GM12872 (cell line): ENCODE measurements around the gene TNFAIP8L1.

Experiments used
- CTCF ChIP-seq: IDR thresholded peaks from 3 replicates; pipeline ENCODE4 v1.5.1; 2011; ENCODE audit warnings: low read depth, mild to moderate bottlenecking, low read length, moderate library complexity; ENCODE audit not compliant: insufficient read depth

The TNFAIP8L1 gene

DNA sequence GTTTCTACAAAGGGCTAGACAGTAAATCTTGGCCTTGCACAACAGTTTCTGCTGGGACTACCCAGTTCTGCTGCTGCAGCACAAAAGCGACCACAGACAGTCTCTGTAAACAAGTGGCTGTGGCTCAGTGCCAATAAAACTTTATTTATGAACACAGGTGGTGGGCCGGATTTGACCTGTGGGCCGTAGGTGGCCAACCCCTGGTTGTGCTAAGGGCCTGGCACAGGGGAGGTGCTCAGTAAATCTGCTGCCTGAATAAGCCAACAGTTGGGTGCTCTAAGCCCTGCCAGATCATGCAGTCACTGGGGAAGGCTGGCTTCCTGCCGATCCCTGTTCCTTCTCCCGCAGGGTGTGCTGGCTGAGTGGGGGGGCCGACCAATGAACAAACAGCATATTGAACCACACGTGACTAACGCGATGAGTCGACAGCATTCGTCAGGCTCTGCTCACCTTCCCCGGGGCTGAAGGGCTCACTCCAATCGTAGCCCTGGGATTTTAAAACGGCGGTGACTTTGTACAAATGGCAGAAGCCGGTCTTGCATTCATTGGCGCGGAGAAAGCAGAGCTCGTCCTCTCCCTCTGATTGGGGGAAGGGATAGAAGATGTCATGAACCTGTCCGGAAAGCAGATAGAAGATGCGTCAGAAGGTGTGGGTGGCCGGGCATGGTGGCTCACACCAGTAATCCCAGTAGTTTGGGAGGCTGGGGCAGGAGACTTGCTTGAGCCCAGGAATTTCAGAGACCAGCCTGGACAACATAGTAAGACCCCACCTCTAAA is 55.1 kb downstream of the TNFAIP8L1 start:
- TF ChIP-seq CTCF, result no peak

DNA sequence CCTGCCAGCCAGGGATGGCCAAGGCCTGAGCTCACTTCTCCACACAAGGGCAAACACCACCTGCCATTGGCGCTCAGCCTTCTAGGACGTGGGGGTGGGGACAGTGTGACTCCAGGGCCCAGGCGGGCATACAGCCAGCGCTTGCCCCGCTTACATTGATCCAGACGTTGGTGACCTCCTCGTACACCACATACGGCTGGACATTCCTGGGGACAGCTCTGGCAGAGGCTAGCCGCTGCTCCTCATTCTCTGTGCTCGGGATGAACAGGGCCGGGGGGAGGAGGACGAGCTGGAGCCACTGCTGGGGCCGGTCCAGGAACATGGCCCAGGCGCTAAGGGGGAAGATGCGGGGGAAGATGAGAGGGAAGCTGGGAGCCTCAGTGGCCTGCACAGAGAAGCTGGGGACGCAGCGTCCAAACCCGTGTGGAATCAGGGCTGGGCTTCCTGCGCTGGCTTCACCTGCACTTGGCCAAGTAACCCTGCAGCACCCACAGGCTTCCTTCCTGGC is 56.0 kb downstream of the TNFAIP8L1 start:
- no peak for TF ChIP-seq CTCF

GRCh38 chr19:4697304-4697703 is 58.0 kb downstream of the TNFAIP8L1 start:
- no peak for TF ChIP-seq CTCF

- no peak for TF ChIP-seq CTCF
These were observed 60.7 kb downstream of the TNFAIP8L1 start for GRCh38 chr19:4699826-4700692.

- no peak for TF ChIP-seq CTCF
These were observed 61.3 kb downstream of the TNFAIP8L1 start for GRCh38 chr19:4700693-4700970.

DNA sequence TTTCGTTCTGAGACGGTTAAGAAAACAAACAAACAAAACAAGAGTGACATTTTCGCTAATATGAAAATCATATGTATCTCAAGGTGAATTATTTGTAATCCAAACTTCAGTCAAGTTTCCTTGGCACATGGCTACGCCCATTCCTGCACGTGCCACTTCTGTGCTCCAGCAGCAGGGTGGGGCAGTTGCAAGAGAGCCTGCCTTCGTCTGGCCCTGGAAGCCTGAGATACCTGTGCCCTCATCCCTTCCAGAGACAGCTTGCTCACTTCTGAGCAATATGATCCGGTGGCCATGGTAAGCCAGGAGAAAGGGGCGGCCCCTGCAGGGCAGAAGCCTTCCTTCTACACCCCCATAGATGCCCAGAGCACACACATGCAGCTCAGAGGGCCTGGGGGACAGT is 62.2 kb downstream of the TNFAIP8L1 start:
- no peak for TF ChIP-seq CTCF

DNA sequence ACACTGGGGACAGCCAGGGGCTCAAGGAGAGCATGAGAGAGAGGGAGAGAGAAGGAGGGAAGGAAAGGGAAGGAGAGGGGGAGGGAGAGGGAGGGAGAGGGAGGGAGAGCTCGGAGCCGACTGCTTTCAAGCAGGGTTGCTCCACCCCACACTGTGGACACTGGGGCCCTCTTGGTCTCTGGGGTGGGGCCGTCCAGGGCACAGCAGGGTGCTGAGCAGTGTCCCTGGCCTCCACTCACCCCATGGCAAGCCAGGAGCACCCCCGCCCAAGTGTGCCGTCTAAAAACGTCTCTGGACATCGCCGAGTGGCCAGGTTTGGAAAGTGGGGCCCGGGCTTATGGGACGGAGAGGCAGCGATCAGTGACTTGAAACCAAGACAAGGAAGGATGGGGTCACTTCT is 63.4 kb downstream of the TNFAIP8L1 start:
- TF ChIP-seq CTCF, result no peak
